ENCODE data around the gene TXNDC11. TPM values are rescaled to one million over a fixed set of nuclear protein-coding genes. Genes with fewer than 3 reads are reported as not detected.

TXNDC11 gene
- total and polyA plus RNA-seq, 10 of the 15 experiments (the other 5 are each of a cell fraction or from before 2014, with no cell fraction given) = 1.7 to 86.7 (median 54.4) TPM

- no peak for TF ChIP-seq SREBF1 (IDR thresholded peaks at IDR 0.05; ENCODE audit: low read length)
- peak; percentile 81; the same call in 1 of the 2 replicates for TF ChIP-seq SPI1 (IDR thresholded peaks at IDR 0.05; ENCODE audit: borderline replicate concordance, insufficient read depth, low read depth, low read length)
- TF ChIP-seq RUNX3 (IDR thresholded peaks at IDR 0.05; ENCODE audit: low read length) = peak; percentile 45
- 0 out of 2 replicates have a peak, but pooled peaks have one; percentile 43 for TF ChIP-seq MTA3 (IDR thresholded peaks at IDR 0.05; ENCODE audit: borderline replicate concordance, low read length)
- TF ChIP-seq POLR2A (IDR thresholded peaks at IDR 0.05; ENCODE audit: low read depth, low read length) = peak; percentile 25; the same call in 1 of the 2 replicates
- no peak for TF ChIP-seq CTCF (IDR thresholded peaks at IDR 0.05 in 2 of 3, conservative IDR thresholded peaks at IDR 0.05 in 1 of 3; ENCODE audit: control insufficient read depth in 2 of 3, extremely low read depth in 1 of 3, insufficient read depth in 1 of 3, low read depth in 3 of 3, low read length in 3 of 3)
- TF ChIP-seq ASH2L (IDR thresholded peaks at IDR 0.05; ENCODE audit: borderline replicate concordance, low read depth) = no peak
- TF ChIP-seq NR2C1 (IDR thresholded peaks at IDR 0.05) = no peak
- TF ChIP-seq EED (IDR thresholded peaks at IDR 0.05; ENCODE audit: low read depth) = 0 out of 2 replicates have a peak, but pooled peaks have one; percentile 25
- TF ChIP-seq NFYA (IDR thresholded peaks at IDR 0.05; ENCODE audit: borderline replicate concordance, low read depth, low read length) = no peak
- TF ChIP-seq MEF2B (IDR thresholded peaks at IDR 0.05; ENCODE audit: partially characterized antibody, poor library complexity, severe bottlenecking) = peak; percentile 95
- peak in 1 of 2 experiments; percentile 87; a peak in 2 of 3 replicates for TF ChIP-seq EGR1 (IDR thresholded peaks at IDR 0.05; ENCODE audit: borderline replicate concordance in 1 of 2, low read depth in 2 of 2, low read length in 2 of 2)
- TF ChIP-seq ZNF24 (IDR thresholded peaks at IDR 0.05) = no peak
- peak; percentile 52; the same call in 1 of the 2 replicates for TF ChIP-seq ATF7 (IDR thresholded peaks at IDR 0.05; ENCODE audit: low read depth)
Observed at GRCh38 chr16:11672206-11673090, 70.2 kb downstream of the TXNDC11 start (continued).
